GM10248 (cell line): Measurements from ENCODE around the gene TRABD.

Source experiments
- CTCF ChIA-PET: fragments of 300-600 bp; sonication (Branson Sonifier 250); formaldehyde crosslinking; extraction: SDS; loops from one replicate; lab custom pipeline; 2021; ENCODE audit warnings: antibody characterized with exemption; lab: Yijun Ruan, JAX
- POLR2A ChIA-PET: fragments of 350-650 bp; sonication (Branson Sonifier 250); formaldehyde crosslinking; extraction: SDS; loops from one replicate; lab custom pipeline; 2020; ENCODE audit warnings: antibody characterized with exemption; lab: Yijun Ruan, JAX
- DNase-seq: peaks from one replicate; pipeline ENCODE4 v3.0.0; 2012; ENCODE audit errors: extremely low spot score
- TF ChIP-seq, protein P1 (sequence below): IDR thresholded peaks from 2 replicates; pipeline ENCODE4 v1.5.1; 2012; ENCODE audit warnings: mild to moderate bottlenecking, low read depth; ENCODE audit errors: extremely low read depth, missing control alignments, control extremely low read depth

Gene TRABD

GRCh38 chr22:50243685-50244419 is 58.1 kb downstream of the TRABD start:
- CTCF ChIA-PET = interaction anchor here (0.9 to 3.6 kb wide), 14 partner anchors 13 to 448 kb away, joined by 3 to 13 read pairs (median 3); no protein-coding TSS in a partner anchor
- POLR2A ChIA-PET = interaction anchor here (0.7 kb wide), 1 partner anchor 8 kb away, joined by 3 read pairs; no protein-coding TSS in a partner anchor

GRCh38 chr22:50244420-50245213 is 58.9 kb downstream of the TRABD start, which contains the start of gene TUBGCP6:
Gene TUBGCP6 (minus strand): TSS chr22:50245023. CDS start chr22:50244459, 564 bp downstream.
- TF ChIP-seq, protein P1, sequence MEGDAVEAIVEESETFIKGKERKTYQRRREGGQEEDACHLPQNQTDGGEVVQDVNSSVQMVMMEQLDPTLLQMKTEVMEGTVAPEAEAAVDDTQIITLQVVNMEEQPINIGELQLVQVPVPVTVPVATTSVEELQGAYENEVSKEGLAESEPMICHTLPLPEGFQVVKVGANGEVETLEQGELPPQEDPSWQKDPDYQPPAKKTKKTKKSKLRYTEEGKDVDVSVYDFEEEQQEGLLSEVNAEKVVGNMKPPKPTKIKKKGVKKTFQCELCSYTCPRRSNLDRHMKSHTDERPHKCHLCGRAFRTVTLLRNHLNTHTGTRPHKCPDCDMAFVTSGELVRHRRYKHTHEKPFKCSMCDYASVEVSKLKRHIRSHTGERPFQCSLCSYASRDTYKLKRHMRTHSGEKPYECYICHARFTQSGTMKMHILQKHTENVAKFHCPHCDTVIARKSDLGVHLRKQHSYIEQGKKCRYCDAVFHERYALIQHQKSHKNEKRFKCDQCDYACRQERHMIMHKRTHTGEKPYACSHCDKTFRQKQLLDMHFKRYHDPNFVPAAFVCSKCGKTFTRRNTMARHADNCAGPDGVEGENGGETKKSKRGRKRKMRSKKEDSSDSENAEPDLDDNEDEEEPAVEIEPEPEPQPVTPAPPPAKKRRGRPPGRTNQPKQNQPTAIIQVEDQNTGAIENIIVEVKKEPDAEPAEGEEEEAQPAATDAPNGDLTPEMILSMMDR = no peak
- peak; percentile 94 for DNase-seq
- ChIA-PET CTCF (interaction anchor here (0.9 to 3.6 kb wide), 14 partner anchors 14 to 447 kb away, joined by 3 to 13 read pairs (median 3); no protein-coding TSS in a partner anchor), POLR2A (interaction anchor here (0.7 kb wide), 1 partner anchor 9 kb away, joined by 3 read pairs; no protein-coding TSS in a partner anchor)

More at GRCh38 chr22:50243685-50244419, 58.1 kb downstream of the TRABD start:
- TF ChIP-seq, protein P1 = no peak
- no peak for DNase-seq

- DNase-seq = no peak
- TF ChIP-seq, protein P1 = no peak
- ChIA-PET POLR2A (no interaction called here), CTCF (interaction anchor here (1.5 to 3.6 kb wide), 2 partner anchors 31 to 375 kb away, joined by 3 to 13 read pairs; no protein-coding TSS in a partner anchor)
These were observed 59.7 kb downstream of the TRABD start for GRCh38 chr22:50245214-50246072.

GRCh38 chr22:50246242-50247175 is 60.8 kb downstream of the TRABD start:
- ChIA-PET CTCF (interaction anchor here (1.5 to 3.6 kb wide), 2 partner anchors 30 to 374 kb away, joined by 3 to 13 read pairs; no protein-coding TSS in a partner anchor), POLR2A (no interaction called here)
- TF ChIP-seq, protein P1 = no peak
- no peak for DNase-seq

DNA sequence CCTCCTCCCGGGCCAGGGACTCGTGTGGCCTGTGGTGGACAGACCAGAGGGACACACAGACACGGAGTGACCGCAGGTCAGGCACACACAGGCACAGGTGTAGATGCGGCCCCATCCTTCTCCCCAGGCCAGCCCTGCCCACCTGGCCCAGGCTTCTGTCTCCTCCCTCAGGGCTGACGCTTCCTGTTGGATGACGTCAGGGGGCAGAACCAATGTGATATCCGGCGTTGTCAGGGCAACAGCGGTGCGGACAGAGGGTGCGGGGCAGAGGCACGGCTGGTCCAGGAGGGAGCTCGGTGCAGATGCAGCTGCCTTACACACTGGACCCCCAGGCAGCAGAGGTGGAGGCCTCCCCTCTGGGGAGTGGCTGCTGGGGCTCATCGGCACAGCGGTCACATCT is 62.0 kb downstream of the TRABD start:
- ChIA-PET CTCF (no interaction called here), POLR2A (no interaction called here)
- TF ChIP-seq, protein P1 = no peak
- peak; percentile 62 for DNase-seq
